Measurements from ENCODE around the gene PAGR1.
"Not testable (repeated sequence)": the region's sequence is repeated elsewhere in the genome, so short reads cannot be mapped to it uniquely, and the experiment has no call there.

The PAGR1 gene

GRCh38 chr16:29816694-29817441, 916 bp downstream of the PAGR1 start:
- Mint-ChIP-seq H3K9me3 (no peaks in the 10 kb centered on the region), H3K4me1 (peaks cover 66% of the 10 kb centered on the region), H3K36me3 (peaks cover 11% of the 10 kb centered on the region), H3K27ac (peak overlapping the region; percentile 93), H3K4me3 (peak overlapping the region; percentile 96), H3K27me3 (no peaks in the 10 kb centered on the region)

- peaks cover 13% of the 10 kb centered on the region for H3K36me3 Mint-ChIP-seq
Observed at GRCh38 chr16:29818082-29818481, 2.1 kb downstream of the PAGR1 start.

GRCh38 chr16:29819506-29819905, 3.6 kb downstream of the PAGR1 start:
- no peaks in the 10 kb centered on the region for H3K27me3 Mint-ChIP-seq
- peak overlapping the region; percentile 96 for H3K4me3 Mint-ChIP-seq
- no peaks in the 10 kb centered on the region for H3K9me3 Mint-ChIP-seq
- peak overlapping the region; percentile 99 for H3K27ac Mint-ChIP-seq
- peaks cover 13% of the 10 kb centered on the region for H3K36me3 Mint-ChIP-seq
- peaks cover 73% of the 10 kb centered on the region for H3K4me1 Mint-ChIP-seq

More at GRCh38 chr16:29818082-29818481, 2.1 kb downstream of the PAGR1 start:
- Mint-ChIP-seq H3K4me1 (peaks cover 69% of the 10 kb centered on the region), H3K4me3 (peak overlapping the region; percentile 88), H3K27me3 (no peaks in the 10 kb centered on the region), H3K9me3 (no peaks in the 10 kb centered on the region), H3K27ac (peak overlapping the region; percentile 86)

GRCh38 chr16:29820271-29820701, 4.3 kb downstream of the PAGR1 start, which contains the start of gene MVP:
TSS of gene MVP (plus strand) at chr16:29820462. CDS start at chr16:29830550, 10,088 bp downstream.
- Mint-ChIP-seq H3K4me1 (peaks cover 73% of the 10 kb centered on the region), H3K9me3 (no peaks in the 10 kb centered on the region), H3K27me3 (no peaks in the 10 kb centered on the region), H3K27ac (peak within 1 kb of the TSS; percentile 99), H3K4me3 (peak within 1 kb of the TSS; percentile 96), H3K36me3 (peaks cover 13% of the 10 kb centered on the region)

GRCh38 chr16:29820730-29821642, 5.0 kb downstream of the PAGR1 start:
- H3K27ac Mint-ChIP-seq, result peak overlapping the region; percentile 99
- H3K9me3 Mint-ChIP-seq, result no peaks in the 10 kb centered on the region
- peak overlapping the region; percentile 96 for H3K4me3 Mint-ChIP-seq
- H3K27me3 Mint-ChIP-seq, result no peaks in the 10 kb centered on the region
- H3K4me1 Mint-ChIP-seq, result peaks cover 74% of the 10 kb centered on the region
- peaks cover 13% of the 10 kb centered on the region for H3K36me3 Mint-ChIP-seq

GRCh38 chr16:29821643-29822115, 5.7 kb downstream of the PAGR1 start:
- peaks cover 13% of the 10 kb centered on the region for H3K36me3 Mint-ChIP-seq
- peak overlapping the region; percentile 96 for H3K4me3 Mint-ChIP-seq
- H3K4me1 Mint-ChIP-seq, result peaks cover 79% of the 10 kb centered on the region

GRCh38 chr16:29824589-29825144, 8.7 kb downstream of the PAGR1 start:
- Mint-ChIP-seq H3K4me1 (peaks cover 68% of the 10 kb centered on the region), H3K36me3 (peaks cover 2% of the 10 kb centered on the region), H3K9me3 (no peaks in the 10 kb centered on the region), H3K27me3 (no peaks in the 10 kb centered on the region), H3K27ac (peak overlapping the region; percentile 83), H3K4me3 (peak overlapping the region; percentile 61)

More at GRCh38 chr16:29821643-29822115, 5.7 kb downstream of the PAGR1 start:
- Mint-ChIP-seq H3K27me3 (no peaks in the 10 kb centered on the region), H3K9me3 (no peaks in the 10 kb centered on the region), H3K27ac (peak overlapping the region; percentile 99)

GRCh38 chr16:29825145-29826044, 9.4 kb downstream of the PAGR1 start:
- peaks cover 70% of the 10 kb centered on the region for H3K4me1 Mint-ChIP-seq
- H3K36me3 Mint-ChIP-seq, result peaks cover 2% of the 10 kb centered on the region
- peak overlapping the region; percentile 83 for H3K27ac Mint-ChIP-seq
- no peaks in the 10 kb centered on the region for H3K27me3 Mint-ChIP-seq
- peak overlapping the region; percentile 61 for H3K4me3 Mint-ChIP-seq
- H3K9me3 Mint-ChIP-seq, result no peaks in the 10 kb centered on the region

GRCh38 chr16:29826342-29826695, 10.4 kb downstream of the PAGR1 start:
- no peaks in the 10 kb centered on the region for H3K27me3 Mint-ChIP-seq
- H3K36me3 Mint-ChIP-seq, result peaks cover 2% of the 10 kb centered on the region
- H3K4me1 Mint-ChIP-seq, result peaks cover 71% of the 10 kb centered on the region
- no peaks in the 10 kb centered on the region for H3K9me3 Mint-ChIP-seq
- H3K4me3 Mint-ChIP-seq, result peak overlapping the region; percentile 89
- H3K27ac Mint-ChIP-seq, result peak overlapping the region; percentile 35

GRCh38 chr16:29830774-29831173, 14.8 kb downstream of the PAGR1 start:
- no peak overlapping the region for H3K27ac Mint-ChIP-seq
- H3K36me3 Mint-ChIP-seq, result peaks cover 7% of the 10 kb centered on the region
- peaks cover 43% of the 10 kb centered on the region for H3K4me1 Mint-ChIP-seq
- H3K27me3 Mint-ChIP-seq, result no peaks in the 10 kb centered on the region
- H3K4me3 Mint-ChIP-seq, result no peak overlapping the region
- H3K9me3 Mint-ChIP-seq, result no peaks in the 10 kb centered on the region

- Mint-ChIP-seq H3K36me3 (peaks cover 9% of the 10 kb centered on the region), H3K4me1 (peaks cover 36% of the 10 kb centered on the region), H3K4me3 (no peak overlapping the region), H3K9me3 (no peaks in the 10 kb centered on the region), H3K27me3 (no peaks in the 10 kb centered on the region), H3K27ac (peak overlapping the region; percentile 83)
Observed at GRCh38 chr16:29831490-29831889, 15.5 kb downstream of the PAGR1 start.

- not testable (repeated sequence) for H3K36me3 Mint-ChIP-seq
Observed at GRCh38 chr16:29833219-29833618, 17.3 kb downstream of the PAGR1 start.

GRCh38 chr16:29834079-29834478, 18.1 kb downstream of the PAGR1 start:
- Mint-ChIP-seq H3K4me1 (peaks cover 24% of the 10 kb centered on the region), H3K36me3 (peaks cover 9% of the 10 kb centered on the region), H3K27me3 (no peaks in the 10 kb centered on the region), H3K4me3 (no peak overlapping the region), H3K27ac (peak overlapping the region; percentile 43), H3K9me3 (no peaks in the 10 kb centered on the region)

More at GRCh38 chr16:29833219-29833618, 17.3 kb downstream of the PAGR1 start:
- peaks cover 24% of the 10 kb centered on the region for H3K4me1 Mint-ChIP-seq
- H3K27me3 Mint-ChIP-seq, H3K9me3 Mint-ChIP-seq, H3K27ac Mint-ChIP-seq, H3K4me3 Mint-ChIP-seq: not testable (repeated sequence)

GRCh38 chr16:29835926-29836325, 20.0 kb downstream of the PAGR1 start:
- Mint-ChIP-seq H3K27me3 (no peaks in the 10 kb centered on the region), H3K4me1 (peaks cover 10% of the 10 kb centered on the region), H3K4me3 (no peak overlapping the region), H3K9me3 (no peaks in the 10 kb centered on the region), H3K27ac (no peak overlapping the region), H3K36me3 (peaks cover 9% of the 10 kb centered on the region)

Data from activated naive CD4-positive, alpha-beta T cell treated with anti-CD3 and anti-CD28 coated beads, Interleukin-2, amount 50 U/mL, for 24 hours (primary cell).